Gastrocnemius medialis (tissue), 4 donors: ENCODE results near the gene TIAL1.

Experiments used
- CTCF ChIP-seq, 5 experiments: fragments of 450-650 bp in 3 of 5; fragments of 200-600 bp in 2 of 5; sonication (generic) in 2 of 5; IDR thresholded peaks in 4 of 5; conservative IDR thresholded peaks in 1 of 5; 1 replicate in 4 of 5; 2 replicates in 1 of 5; pipeline ENCODE4 v1.5.1; 2016 to 2019; ENCODE audit warnings: antibody characterized with exemption in 5 of 5, mild to moderate bottlenecking in 3 of 5, moderate library complexity in 3 of 5
- POLR2A ChIP-seq, 2 donors: fragments of 450-650 bp; IDR thresholded peaks; one replicate each; pipeline ENCODE4 v1.6.1; 2017; ENCODE audit warnings: antibody characterized with exemption in 2 of 2, mild to moderate bottlenecking in 2 of 2, moderate library complexity in 2 of 2

DNA sequence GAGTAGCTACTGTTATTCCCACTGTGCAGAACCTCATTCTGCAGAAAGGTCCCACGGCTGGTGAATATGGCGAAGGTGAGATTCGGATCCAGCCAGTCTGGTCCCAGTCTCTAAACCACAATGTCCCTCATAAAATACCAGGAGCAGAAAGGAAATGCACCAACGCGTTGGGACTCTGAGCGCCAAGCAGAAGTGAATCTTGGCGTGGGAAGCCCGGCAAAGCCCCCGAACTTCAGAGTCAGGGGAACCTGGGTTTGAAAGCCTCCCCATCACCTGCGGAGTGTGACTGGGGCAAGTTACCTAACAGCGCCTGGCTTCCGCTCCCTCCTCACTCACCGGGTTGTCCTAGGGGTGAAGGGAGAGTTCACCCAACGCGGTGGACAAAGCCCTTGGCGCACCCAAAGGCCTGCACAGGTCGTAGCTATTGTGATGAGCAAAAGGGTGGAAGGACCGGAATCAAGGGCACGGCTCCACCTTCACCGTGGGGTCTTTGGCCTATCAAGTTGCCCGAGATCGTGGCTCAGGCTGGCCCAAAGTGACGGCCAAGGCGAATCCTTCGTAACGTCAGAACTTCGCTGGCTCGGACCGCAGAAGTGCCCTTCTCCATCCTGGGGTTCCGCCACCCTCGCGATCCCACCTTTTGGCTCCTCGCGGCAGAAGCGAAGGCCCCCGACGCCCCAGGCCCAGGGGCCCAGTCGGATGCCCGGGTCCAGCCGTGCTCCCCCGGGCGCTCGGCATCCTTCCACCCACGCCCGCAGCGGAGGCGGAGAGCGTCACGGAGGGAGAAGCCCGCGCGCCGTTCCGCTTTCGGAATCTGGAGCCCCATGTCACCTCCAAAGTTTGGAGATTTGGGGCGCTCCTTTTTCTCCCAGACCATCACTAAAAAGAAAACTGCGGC, 55.1 kb downstream of the TIAL1 start:
- TF ChIP-seq CTCF (IDR thresholded peaks at IDR 0.05 in 4 of 5, conservative IDR thresholded peaks at IDR 0.05 in 1 of 5), result no peak
- no peak for TF ChIP-seq POLR2A (IDR thresholded peaks at IDR 0.05)
